Measurements from ENCODE around the gene RGS9.

Gene RGS9

DNA sequence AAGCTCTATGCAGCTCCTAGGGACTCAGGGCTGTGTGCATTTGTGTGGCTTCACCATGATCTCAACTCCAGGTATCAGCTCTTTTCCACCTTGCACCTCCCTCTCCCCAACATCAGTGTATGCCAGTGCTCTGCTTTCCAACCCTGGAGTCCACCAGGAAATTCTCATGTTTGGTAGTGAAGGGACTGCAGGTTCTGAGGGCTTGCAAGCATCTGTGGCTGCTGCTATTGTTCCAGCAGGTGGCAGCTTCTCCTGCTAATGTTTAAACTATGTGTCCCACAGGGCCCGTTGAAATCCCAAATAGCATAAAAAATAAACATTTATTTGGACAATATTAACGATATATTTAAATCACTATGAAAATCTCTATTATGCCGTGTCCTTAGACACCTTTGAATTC lies 82.0 kb downstream of the RGS9 start:
- Histone ChIP-seq H3K27me3 (replicated peaks; ENCODE audit: insufficient read depth, low read length) (no peaks in the 10 kb centered on the region), H3K4me2 (ENCODE audit: low read depth, low read length) (no peak overlapping the region), H3K9me3 (replicated peaks; ENCODE audit: insufficient read depth, low read length) (no peaks in the 10 kb centered on the region), H3K4me3 (ENCODE audit: low read length) (no peak overlapping the region), H3F3A (ENCODE audit: insufficient read depth, low read length) (no peaks in the 10 kb centered on the region), H2AFZ (ENCODE audit: low read length) (no peak overlapping the region), H3K36me3 (replicated peaks; ENCODE audit: insufficient read depth, low read length) (no peaks in the 10 kb centered on the region), H3K9ac (ENCODE audit: low read length) (no peak overlapping the region), H3K79me2 (ENCODE audit: low read length) (no peaks in the 10 kb centered on the region), H3K27ac (ENCODE audit: low read length) (no peak overlapping the region), H4K20me1 (ENCODE audit: insufficient read depth, low read length) (no peaks in the 10 kb centered on the region), H3K9me2 (replicated peaks; ENCODE audit: insufficient read depth, low read length) (no peaks in the 10 kb centered on the region), H3K4me1 (ENCODE audit: low read length) (no peaks in the 10 kb centered on the region)
- no peak for DNase-seq
- no peak for TF ChIP-seq EZH2 (optimal IDR thresholded peaks at IDR 0.05; ENCODE audit: low read depth, low read length)
- TF ChIP-seq, protein P1, sequence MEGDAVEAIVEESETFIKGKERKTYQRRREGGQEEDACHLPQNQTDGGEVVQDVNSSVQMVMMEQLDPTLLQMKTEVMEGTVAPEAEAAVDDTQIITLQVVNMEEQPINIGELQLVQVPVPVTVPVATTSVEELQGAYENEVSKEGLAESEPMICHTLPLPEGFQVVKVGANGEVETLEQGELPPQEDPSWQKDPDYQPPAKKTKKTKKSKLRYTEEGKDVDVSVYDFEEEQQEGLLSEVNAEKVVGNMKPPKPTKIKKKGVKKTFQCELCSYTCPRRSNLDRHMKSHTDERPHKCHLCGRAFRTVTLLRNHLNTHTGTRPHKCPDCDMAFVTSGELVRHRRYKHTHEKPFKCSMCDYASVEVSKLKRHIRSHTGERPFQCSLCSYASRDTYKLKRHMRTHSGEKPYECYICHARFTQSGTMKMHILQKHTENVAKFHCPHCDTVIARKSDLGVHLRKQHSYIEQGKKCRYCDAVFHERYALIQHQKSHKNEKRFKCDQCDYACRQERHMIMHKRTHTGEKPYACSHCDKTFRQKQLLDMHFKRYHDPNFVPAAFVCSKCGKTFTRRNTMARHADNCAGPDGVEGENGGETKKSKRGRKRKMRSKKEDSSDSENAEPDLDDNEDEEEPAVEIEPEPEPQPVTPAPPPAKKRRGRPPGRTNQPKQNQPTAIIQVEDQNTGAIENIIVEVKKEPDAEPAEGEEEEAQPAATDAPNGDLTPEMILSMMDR (IDR thresholded peaks at IDR 0.05; ENCODE audit: low read length), result no peak
- no peak for TF ChIP-seq EZH2phosphoT487 (IDR thresholded peaks at IDR 0.05; ENCODE audit: low read length)

DNA sequence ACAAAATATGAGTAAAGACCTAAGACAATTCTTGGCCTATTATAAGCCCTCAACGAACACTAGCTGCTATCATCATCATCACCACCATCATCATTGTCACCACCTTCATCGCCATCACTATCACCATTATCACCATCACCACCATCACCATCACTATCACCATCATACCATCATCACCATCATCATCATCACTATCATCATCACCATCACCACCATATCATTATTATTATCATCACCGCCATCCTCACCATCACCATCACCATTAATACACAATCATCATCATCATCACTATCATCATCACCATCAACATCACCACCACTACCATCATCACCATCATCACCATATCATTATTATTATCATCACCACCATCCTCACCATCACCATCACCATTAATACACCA lies 82.5 kb downstream of the RGS9 start:
- Histone ChIP-seq H3K9me2 (replicated peaks; ENCODE audit: insufficient read depth, low read length) (no peaks in the 10 kb centered on the region), H3K27ac (ENCODE audit: low read length) (no peak overlapping the region), H2AFZ (ENCODE audit: low read length) (no peak overlapping the region), H3K4me2 (ENCODE audit: low read depth, low read length) (no peak overlapping the region), H3K36me3 (replicated peaks; ENCODE audit: insufficient read depth, low read length) (no peaks in the 10 kb centered on the region), H3K9ac (ENCODE audit: low read length) (no peak overlapping the region), H3K4me3 (ENCODE audit: low read length) (no peak overlapping the region), H3K4me1 (ENCODE audit: low read length) (no peaks in the 10 kb centered on the region), H3K9me3 (replicated peaks; ENCODE audit: insufficient read depth, low read length) (no peaks in the 10 kb centered on the region), H3K27me3 (replicated peaks; ENCODE audit: insufficient read depth, low read length) (no peaks in the 10 kb centered on the region), H3F3A (ENCODE audit: insufficient read depth, low read length) (no peaks in the 10 kb centered on the region), H3K79me2 (ENCODE audit: low read length) (no peaks in the 10 kb centered on the region), H4K20me1 (ENCODE audit: insufficient read depth, low read length) (no peaks in the 10 kb centered on the region)
- no peak for TF ChIP-seq EZH2phosphoT487 (IDR thresholded peaks at IDR 0.05; ENCODE audit: low read length)
- TF ChIP-seq, protein P1 (IDR thresholded peaks at IDR 0.05; ENCODE audit: low read length), result no peak
- no peak for TF ChIP-seq EZH2 (optimal IDR thresholded peaks at IDR 0.05; ENCODE audit: low read depth, low read length)
- DNase-seq, result no peak

DNA sequence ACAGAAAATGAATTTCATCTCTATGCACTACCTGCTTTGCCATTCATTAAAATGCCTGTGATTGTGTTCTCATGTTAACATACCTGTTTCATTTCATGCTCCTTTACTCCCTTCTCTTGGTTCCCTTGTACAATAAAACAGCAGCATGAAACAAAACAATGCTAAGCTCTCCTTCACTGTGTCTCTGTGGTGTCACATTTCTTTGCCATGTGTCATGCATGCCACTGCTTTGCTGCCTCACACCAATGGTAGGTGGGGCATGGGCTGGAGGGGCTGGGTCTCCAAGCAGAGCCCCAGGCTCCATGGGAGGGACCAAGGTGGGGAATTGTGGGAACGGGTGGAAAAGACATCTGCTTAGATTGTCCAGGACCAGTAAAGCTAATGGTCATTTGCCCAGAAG lies 83.6 kb downstream of the RGS9 start:
- H3K4me2 ChIP-seq (ENCODE audit: low read depth, low read length), result no peak overlapping the region

DNA sequence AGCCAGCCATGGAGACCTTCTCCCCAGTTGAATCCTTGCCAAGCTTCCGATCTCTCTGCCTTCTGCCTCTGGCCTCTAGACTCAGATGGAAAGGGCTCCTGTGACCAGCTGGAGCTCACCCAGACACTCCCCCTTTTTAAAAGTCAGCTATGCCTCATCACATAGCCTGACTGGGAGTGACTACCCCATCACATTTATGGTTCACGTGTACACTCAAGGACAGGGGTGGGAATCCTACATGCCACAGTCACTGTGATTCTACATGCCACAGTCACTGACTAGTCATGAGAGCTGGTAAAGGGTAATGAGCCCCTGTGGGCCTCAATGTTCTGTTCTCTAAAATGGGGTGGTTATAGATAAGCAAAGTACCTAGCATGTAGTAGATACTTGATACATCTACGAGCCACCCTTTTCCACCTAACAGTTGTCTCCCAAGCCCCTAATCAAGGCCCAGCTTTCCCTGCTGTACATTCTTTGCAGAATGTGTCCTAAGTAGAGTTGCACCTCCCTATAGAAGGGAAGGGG lies 85.1 kb downstream of the RGS9 start:
- H3K27ac ChIP-seq (ENCODE audit: low read length), result no peak overlapping the region
- H3K27me3 ChIP-seq (replicated peaks; ENCODE audit: insufficient read depth, low read length), result no peaks in the 10 kb centered on the region
- no peak overlapping the region for H3K4me3 ChIP-seq (ENCODE audit: low read length)
- H3K9me3 ChIP-seq (replicated peaks; ENCODE audit: insufficient read depth, low read length), result no peaks in the 10 kb centered on the region
- DNase-seq, result no peak
- TF ChIP-seq EZH2 (optimal IDR thresholded peaks at IDR 0.05; ENCODE audit: low read depth, low read length) (no peak), EZH2phosphoT487 (IDR thresholded peaks at IDR 0.05; ENCODE audit: low read length) (no peak)
- TF ChIP-seq, protein P1 (IDR thresholded peaks at IDR 0.05; ENCODE audit: low read length), result no peak
- H3F3A ChIP-seq (ENCODE audit: insufficient read depth, low read length), result no peaks in the 10 kb centered on the region
- no peaks in the 10 kb centered on the region for H3K36me3 ChIP-seq (replicated peaks; ENCODE audit: insufficient read depth, low read length)
- no peak overlapping the region for H3K9ac ChIP-seq (ENCODE audit: low read length)
- no peaks in the 10 kb centered on the region for H3K9me2 ChIP-seq (replicated peaks; ENCODE audit: insufficient read depth, low read length)
- H4K20me1 ChIP-seq (ENCODE audit: insufficient read depth, low read length), result no peaks in the 10 kb centered on the region
- H3K4me1 ChIP-seq (ENCODE audit: low read length), result no peaks in the 10 kb centered on the region
- H2AFZ ChIP-seq (ENCODE audit: low read length), result no peak overlapping the region
- no peak overlapping the region for H3K4me2 ChIP-seq (ENCODE audit: low read depth, low read length)
- H3K79me2 ChIP-seq (ENCODE audit: low read length), result no peaks in the 10 kb centered on the region

More for the DNA sequence above, 83.6 kb downstream of the RGS9 start:
- Histone ChIP-seq H3K4me3 (ENCODE audit: low read length) (no peak overlapping the region), H3K79me2 (ENCODE audit: low read length) (no peaks in the 10 kb centered on the region), H3K27ac (ENCODE audit: low read length) (no peak overlapping the region), H2AFZ (ENCODE audit: low read length) (no peak overlapping the region), H3K27me3 (replicated peaks; ENCODE audit: insufficient read depth, low read length) (no peaks in the 10 kb centered on the region), H3K4me1 (ENCODE audit: low read length) (no peaks in the 10 kb centered on the region), H3F3A (ENCODE audit: insufficient read depth, low read length) (no peaks in the 10 kb centered on the region), H3K9me3 (replicated peaks; ENCODE audit: insufficient read depth, low read length) (no peaks in the 10 kb centered on the region), H3K36me3 (replicated peaks; ENCODE audit: insufficient read depth, low read length) (no peaks in the 10 kb centered on the region), H3K9me2 (replicated peaks; ENCODE audit: insufficient read depth, low read length) (no peaks in the 10 kb centered on the region), H3K9ac (ENCODE audit: low read length) (no peak overlapping the region), H4K20me1 (ENCODE audit: insufficient read depth, low read length) (no peaks in the 10 kb centered on the region)
- no peak for DNase-seq
- TF ChIP-seq EZH2 (optimal IDR thresholded peaks at IDR 0.05; ENCODE audit: low read depth, low read length), result no peak
- TF ChIP-seq EZH2phosphoT487 (IDR thresholded peaks at IDR 0.05; ENCODE audit: low read length), result no peak

All from MM.1S (cell line).